Osteoblast (primary cell): Measurements from ENCODE around the gene CD79B. TPM values are rescaled to one million over a fixed set of nuclear protein-coding genes. Genes with fewer than 3 reads are reported as not detected.

ENCODE experiments used
- DNase-seq: peaks from one replicate; pipeline ENCODE4 v3.0.0; 2011; ENCODE audit warnings: low spot score, mixed read lengths; ENCODE audit not compliant: insufficient read length; ENCODE audit errors: missing footprints
- H2AFZ ChIP-seq: 2 replicates; pipeline ENCODE4 v1.6.0; 2011; ENCODE audit warnings: mild to moderate bottlenecking, low read length
- H3K27ac ChIP-seq: 2 replicates; pipeline ENCODE4 v1.5.1; 2011; ENCODE audit warnings: mild to moderate bottlenecking, low read depth, low read length, moderate library complexity
- H3K27me3 ChIP-seq: 2 replicates; pipeline ENCODE4 v1.6.0; 2012; ENCODE audit warnings: mild to moderate bottlenecking, control low read depth, inconsistent platforms, low read length, moderate library complexity; ENCODE audit not compliant: insufficient read depth
- H3K36me3 ChIP-seq: 2 replicates; pipeline ENCODE4 v1.5.1; 2011; ENCODE audit warnings: mild to moderate bottlenecking, low read length, control low read depth, moderate library complexity; ENCODE audit not compliant: insufficient read depth
- H3K4me1 ChIP-seq: 2 replicates; pipeline ENCODE4 v1.5.1; 2011; ENCODE audit warnings: mild to moderate bottlenecking, low read length, control low read depth, moderate library complexity; ENCODE audit not compliant: insufficient read depth
- H3K4me2 ChIP-seq: 2 replicates; pipeline ENCODE4 v1.6.0; 2011; ENCODE audit warnings: mild to moderate bottlenecking, low read length; ENCODE audit not compliant: insufficient read depth
- H3K4me3 ChIP-seq: fragments of 200-600 bp; sonication (generic); 3 replicates; pipeline ENCODE4 v1.5.1; 2012; ENCODE audit warnings: mild to moderate bottlenecking, low read length, inconsistent platforms; ENCODE audit not compliant: insufficient read depth
- H3K79me2 ChIP-seq: 2 replicates; pipeline ENCODE4 v1.6.0; 2012; ENCODE audit warnings: mild to moderate bottlenecking, low read length, control low read depth, inconsistent platforms; ENCODE audit not compliant: insufficient read depth
- H3K9me3 ChIP-seq: 2 replicates; pipeline ENCODE4 v1.5.1; 2011; ENCODE audit warnings: low read depth, low read length, control low read depth
- H4K20me1 ChIP-seq: 2 replicates; pipeline ENCODE4 v1.6.0; 2012; ENCODE audit warnings: mild to moderate bottlenecking, low read length, control low read depth; ENCODE audit not compliant: insufficient read depth
- total RNA-seq: library from RNA; depleted of rRNA; stranded (reverse); fragments of >200 nt; gene quantifications from 2 replicates; pipeline ENCODE4 v1.2.3, GENCODE V29; 2012
- TF ChIP-seq, protein P1 (sequence below): IDR thresholded peaks from 2 replicates; pipeline ENCODE4 v1.5.1; 2011; ENCODE audit warnings: mild to moderate bottlenecking, low read depth, low read length, moderate library complexity; ENCODE audit errors: extremely low read depth

The CD79B gene
- total RNA-seq, 1 donor = 0.36 TPM

DNA sequence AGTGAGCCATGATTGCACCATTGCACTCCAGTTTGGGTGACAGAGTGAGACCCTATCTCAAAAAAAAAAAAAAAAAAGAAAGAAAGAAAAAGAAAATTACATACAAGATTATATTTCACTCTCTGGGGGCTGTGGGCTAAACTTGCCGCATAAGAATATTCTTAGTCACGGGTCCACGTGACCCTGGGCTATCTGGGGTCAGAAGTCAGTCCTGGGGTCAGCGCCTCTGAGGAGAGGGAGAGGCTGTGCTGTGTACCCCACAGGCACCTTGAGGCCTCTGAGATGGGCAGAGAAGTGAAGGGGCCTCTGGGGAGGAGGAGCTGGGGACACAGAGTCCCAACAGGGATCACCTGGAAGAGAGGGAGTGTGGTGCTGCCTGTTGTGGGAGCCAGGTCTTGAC is 5.8 kb upstream of the CD79B start:
- no peak for DNase-seq
- H2AFZ ChIP-seq = no peak overlapping the region
- H3K36me3 ChIP-seq = no peaks in the 10 kb centered on the region
- no peaks in the 10 kb centered on the region for H3K9me3 ChIP-seq
- TF ChIP-seq, protein P1, sequence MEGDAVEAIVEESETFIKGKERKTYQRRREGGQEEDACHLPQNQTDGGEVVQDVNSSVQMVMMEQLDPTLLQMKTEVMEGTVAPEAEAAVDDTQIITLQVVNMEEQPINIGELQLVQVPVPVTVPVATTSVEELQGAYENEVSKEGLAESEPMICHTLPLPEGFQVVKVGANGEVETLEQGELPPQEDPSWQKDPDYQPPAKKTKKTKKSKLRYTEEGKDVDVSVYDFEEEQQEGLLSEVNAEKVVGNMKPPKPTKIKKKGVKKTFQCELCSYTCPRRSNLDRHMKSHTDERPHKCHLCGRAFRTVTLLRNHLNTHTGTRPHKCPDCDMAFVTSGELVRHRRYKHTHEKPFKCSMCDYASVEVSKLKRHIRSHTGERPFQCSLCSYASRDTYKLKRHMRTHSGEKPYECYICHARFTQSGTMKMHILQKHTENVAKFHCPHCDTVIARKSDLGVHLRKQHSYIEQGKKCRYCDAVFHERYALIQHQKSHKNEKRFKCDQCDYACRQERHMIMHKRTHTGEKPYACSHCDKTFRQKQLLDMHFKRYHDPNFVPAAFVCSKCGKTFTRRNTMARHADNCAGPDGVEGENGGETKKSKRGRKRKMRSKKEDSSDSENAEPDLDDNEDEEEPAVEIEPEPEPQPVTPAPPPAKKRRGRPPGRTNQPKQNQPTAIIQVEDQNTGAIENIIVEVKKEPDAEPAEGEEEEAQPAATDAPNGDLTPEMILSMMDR = no peak
- H3K79me2 ChIP-seq = no peaks in the 10 kb centered on the region
- H3K27me3 ChIP-seq = peaks cover 2% of the 10 kb centered on the region
- no peak overlapping the region for H3K4me3 ChIP-seq
- no peak overlapping the region for H3K4me2 ChIP-seq
- no peak overlapping the region for H3K27ac ChIP-seq
- no peaks in the 10 kb centered on the region for H4K20me1 ChIP-seq
- H3K4me1 ChIP-seq = no peaks in the 10 kb centered on the region

DNA sequence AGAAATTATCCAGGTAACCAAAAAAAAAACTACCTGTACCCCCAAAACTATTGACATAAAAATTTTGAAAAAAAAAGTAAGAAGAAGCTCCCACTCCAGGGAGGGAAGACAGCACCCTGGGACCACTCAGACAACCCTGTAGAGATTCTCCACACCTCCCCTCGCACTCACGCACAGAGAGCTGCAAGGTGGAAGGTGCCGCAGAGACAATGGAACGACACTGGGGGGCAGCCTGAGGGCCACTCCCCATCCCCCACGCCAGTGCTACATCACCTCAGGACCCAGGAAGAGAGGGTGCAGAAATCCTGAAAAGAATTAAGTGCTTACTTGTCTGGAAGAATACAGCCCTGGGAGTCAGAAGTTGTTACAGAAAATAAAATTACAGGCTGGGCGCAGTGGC is 5.2 kb upstream of the CD79B start:
- no peaks in the 10 kb centered on the region for H3K4me1 ChIP-seq
- no peaks in the 10 kb centered on the region for H3K36me3 ChIP-seq
- no peaks in the 10 kb centered on the region for H3K9me3 ChIP-seq
- H3K4me2 ChIP-seq = no peak overlapping the region
- H3K27me3 ChIP-seq = peaks cover 2% of the 10 kb centered on the region
- no peaks in the 10 kb centered on the region for H4K20me1 ChIP-seq
- H3K4me3 ChIP-seq = no peak overlapping the region
- TF ChIP-seq, protein P1 = no peak
- H3K27ac ChIP-seq = no peak overlapping the region
- H3K79me2 ChIP-seq = no peaks in the 10 kb centered on the region
- no peak overlapping the region for H2AFZ ChIP-seq
- DNase-seq = no peak

GRCh38 chr17:63934183-63935112 is 2.3 kb upstream of the CD79B start:
- Histone ChIP-seq H3K4me3 (no peak overlapping the region), H3K27me3 (peaks cover 2% of the 10 kb centered on the region), H3K4me1 (no peaks in the 10 kb centered on the region), H3K79me2 (no peaks in the 10 kb centered on the region), H4K20me1 (no peaks in the 10 kb centered on the region), H3K27ac (no peak overlapping the region), H3K36me3 (no peaks in the 10 kb centered on the region), H3K4me2 (no peak overlapping the region), H2AFZ (no peak overlapping the region), H3K9me3 (no peaks in the 10 kb centered on the region)
- peak; percentile 68 for DNase-seq
- TF ChIP-seq, protein P1 = no peak

DNA sequence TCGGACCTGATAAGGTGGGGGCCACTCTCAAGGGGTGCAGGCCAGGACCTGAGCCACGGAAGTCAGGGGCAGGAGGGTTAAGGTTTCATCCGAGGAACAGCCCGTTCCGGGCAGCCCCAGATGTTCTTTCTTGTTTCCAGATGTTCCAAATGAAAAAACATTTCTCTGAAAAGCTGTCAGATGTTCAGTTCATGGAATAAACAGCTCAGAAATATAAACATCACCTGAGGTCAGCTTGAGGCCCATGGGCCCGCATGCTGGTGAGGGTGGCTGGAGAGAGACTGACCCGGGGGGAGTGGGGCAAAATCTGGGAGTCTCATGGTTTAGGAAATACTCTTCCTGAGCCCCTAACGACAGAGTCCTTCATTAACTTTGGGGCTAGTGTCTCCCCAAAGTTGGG is 1.5 kb upstream of the CD79B start:
- no peaks in the 10 kb centered on the region for H3K9me3 ChIP-seq
- H2AFZ ChIP-seq = no peak overlapping the region
- H3K4me1 ChIP-seq = no peaks in the 10 kb centered on the region
- no peak overlapping the region for H3K4me2 ChIP-seq
- no peaks in the 10 kb centered on the region for H3K36me3 ChIP-seq
- H3K79me2 ChIP-seq = no peaks in the 10 kb centered on the region
- H4K20me1 ChIP-seq = no peaks in the 10 kb centered on the region
- no peak overlapping the region for H3K4me3 ChIP-seq
- DNase-seq = peak; percentile 56
- no peak overlapping the region for H3K27ac ChIP-seq
- TF ChIP-seq, protein P1 = no peak
- H3K27me3 ChIP-seq = peaks cover 2% of the 10 kb centered on the region
